ENCODE measurements around the gene ZNF649.
"Not testable (repeated sequence)": the region's sequence is repeated elsewhere in the genome, so short reads cannot be mapped to it uniquely, and the experiment has no call there.

Gene ZNF649

GRCh38 chr19:51915324-51915867 is 10.6 kb upstream of the ZNF649 start:
- no peak for DNase-seq (ENCODE audit: low read depth in 2 of 2)
- no peak for TF ChIP-seq CTCF (IDR thresholded peaks at IDR 0.05; ENCODE audit: low read depth, low read length)
- no peak overlapping the region for H3K4me3 ChIP-seq (replicated peaks in 1 of 2; ENCODE audit: low read depth in 2 of 2, low read length in 2 of 2)

GRCh38 chr19:51907981-51908380 is 3.2 kb upstream of the ZNF649 start:
- H3K4me3 ChIP-seq (replicated peaks in 1 of 2; ENCODE audit: low read depth in 2 of 2, low read length in 2 of 2); DNase-seq (ENCODE audit: low read depth in 2 of 2): not testable (repeated sequence)

DNA sequence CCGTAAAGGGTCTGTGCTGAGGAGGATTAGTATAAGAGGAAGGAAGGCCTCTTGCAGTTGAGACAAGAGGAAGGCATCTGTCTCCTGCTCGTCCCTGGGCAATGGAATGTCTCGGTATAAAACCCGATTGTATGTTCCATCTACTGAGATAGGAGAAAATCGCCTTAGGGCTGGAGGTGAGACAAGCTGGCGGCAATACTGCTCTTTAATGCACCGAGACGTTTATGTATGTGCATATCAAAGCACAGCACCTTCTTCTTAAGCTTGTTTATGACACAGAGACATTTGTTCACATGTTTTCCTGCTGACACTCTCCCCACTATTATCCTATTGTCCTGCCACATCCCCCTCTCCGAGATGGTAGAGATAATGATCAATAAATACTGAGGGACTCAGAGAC is 1.3 kb upstream of the ZNF649 start:
- DNase-seq (ENCODE audit: low read depth in 2 of 2); H3K4me3 ChIP-seq (replicated peaks in 1 of 2; ENCODE audit: low read depth in 2 of 2, low read length in 2 of 2): not testable (repeated sequence)

- not testable (repeated sequence) for H3K4me3 ChIP-seq (replicated peaks in 1 of 2; ENCODE audit: low read depth in 2 of 2, low read length in 2 of 2); DNase-seq (ENCODE audit: low read depth in 2 of 2)
Measured at GRCh38 chr19:51905639-51906038, 822 bp upstream of the ZNF649 start.

DNA sequence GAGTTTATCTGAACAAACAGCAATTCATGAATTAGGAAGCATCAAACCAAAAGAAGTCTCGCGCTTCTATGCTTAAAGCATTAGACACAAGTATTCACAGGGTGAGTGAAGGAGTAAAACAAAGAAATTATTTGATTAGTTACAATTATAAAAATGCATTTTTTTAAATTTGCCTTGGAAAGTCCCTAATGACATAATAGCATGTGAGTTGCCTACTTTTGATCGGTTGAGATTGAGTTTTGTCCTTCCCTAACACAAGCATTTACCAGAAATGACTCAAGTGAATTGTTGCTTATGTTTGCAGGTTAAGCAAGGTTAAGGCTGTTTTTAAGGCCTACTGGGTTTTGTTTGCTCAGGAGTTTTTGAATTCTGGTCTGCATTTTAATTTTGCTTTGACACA is 389 bp upstream of the ZNF649 start:
- no peak overlapping the region for H3K4me3 ChIP-seq (replicated peaks in 1 of 2; ENCODE audit: low read depth in 2 of 2, low read length in 2 of 2)
- DNase-seq (ENCODE audit: low read depth in 2 of 2), result no peak
- TF ChIP-seq CTCF (IDR thresholded peaks at IDR 0.05; ENCODE audit: low read depth, low read length), result no peak

DNA sequence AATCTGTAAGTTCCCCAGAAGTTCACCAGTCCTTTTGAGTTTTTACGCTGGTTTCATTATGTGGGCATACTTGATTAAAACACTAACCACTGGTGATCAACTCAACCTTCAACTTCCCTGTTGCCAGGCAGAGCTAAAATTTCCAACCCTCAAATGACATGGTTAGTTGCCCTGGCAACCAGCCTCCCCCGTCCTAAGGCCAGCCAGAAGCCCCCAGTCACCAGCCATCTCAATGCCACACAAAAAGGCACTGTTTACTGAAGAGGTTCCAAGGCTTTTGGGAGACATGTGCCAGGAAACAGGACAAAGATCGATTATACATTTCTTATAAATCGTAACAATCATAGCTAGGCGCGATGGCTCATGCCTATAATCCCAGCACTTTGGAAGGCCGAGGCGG is 1.6 kb downstream of the ZNF649 start:
- H3K4me3 ChIP-seq (replicated peaks in 1 of 2; ENCODE audit: low read depth in 2 of 2, low read length in 2 of 2), result no peak overlapping the region
- DNase-seq (ENCODE audit: low read depth in 2 of 2), result no peak
- TF ChIP-seq CTCF (IDR thresholded peaks at IDR 0.05; ENCODE audit: low read depth, low read length), result no peak

DNA sequence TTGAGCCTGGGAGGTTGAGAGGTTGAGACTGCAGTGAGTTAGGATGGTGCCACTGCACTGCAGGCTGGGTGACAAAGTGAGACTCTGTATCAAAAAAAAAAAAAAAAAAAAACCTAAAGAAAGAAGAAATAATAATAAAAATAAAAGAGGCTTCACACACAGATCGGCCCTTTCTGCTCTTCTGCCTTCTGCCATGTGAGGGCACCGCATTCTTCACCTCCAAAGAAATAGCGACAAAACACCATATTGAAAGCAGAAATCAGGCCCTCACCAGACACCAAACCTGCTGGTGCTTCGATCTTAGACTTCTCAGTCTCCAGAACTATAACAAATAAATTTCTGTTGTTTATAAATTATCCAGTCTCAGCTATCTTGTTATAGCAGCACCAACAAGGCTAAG is 3.0 kb downstream of the ZNF649 start:
- no peak overlapping the region for H3K4me3 ChIP-seq (replicated peaks in 1 of 2; ENCODE audit: low read depth in 2 of 2, low read length in 2 of 2)
- TF ChIP-seq CTCF (IDR thresholded peaks at IDR 0.05; ENCODE audit: low read depth, low read length), result no peak
- DNase-seq (ENCODE audit: low read depth in 2 of 2), result no peak

- no peak for TF ChIP-seq CTCF (IDR thresholded peaks at IDR 0.05; ENCODE audit: low read depth, low read length)
- peak in 1 of 2 donors; percentile 9 for DNase-seq (ENCODE audit: low read depth in 2 of 2)
- H3K4me3 ChIP-seq (replicated peaks in 1 of 2; ENCODE audit: low read depth in 2 of 2, low read length in 2 of 2), result no peak overlapping the region
Measured at GRCh38 chr19:51891193-51891747, 13.5 kb downstream of the ZNF649 start.

Data from cardiac fibroblast (primary cell).